Choroid plexus epithelial cell (primary cell): Measurements from ENCODE around the gene ATP10A.

Experiments used
- DNase-seq: peaks from one replicate; pipeline ENCODE4 v3.0.0-alpha.2; 2010; ENCODE audit warnings: low read depth
- H3K4me3 ChIP-seq: 2 replicates; pipeline ENCODE4 v1.5.1; 2011; ENCODE audit warnings: low read depth, mild to moderate bottlenecking, control low read depth, low read length, moderate library complexity
- CTCF ChIP-seq: conservative IDR thresholded peaks from 2 replicates; pipeline ENCODE4 v1.5.1; 2011; ENCODE audit warnings: low read depth, mild to moderate bottlenecking, control low read depth, inconsistent platforms, low read length, moderate library complexity

ATP10A gene

GRCh38 chr15:25810154-25810553 is 53.0 kb downstream of the ATP10A start:
- no peak overlapping the region for H3K4me3 ChIP-seq
- DNase-seq: no peak
- TF ChIP-seq CTCF: no peak

GRCh38 chr15:25807063-25807462 is 56.1 kb downstream of the ATP10A start:
- no peak for DNase-seq
- H3K4me3 ChIP-seq: no peak overlapping the region
- TF ChIP-seq CTCF: no peak

- DNase-seq: no peak
- no peak overlapping the region for H3K4me3 ChIP-seq
- TF ChIP-seq CTCF: no peak
These were observed 58.1 kb downstream of the ATP10A start for GRCh38 chr15:25805031-25805430.

- TF ChIP-seq CTCF: no peak
- DNase-seq: no peak
- H3K4me3 ChIP-seq: no peak overlapping the region
These were observed 58.7 kb downstream of the ATP10A start for GRCh38 chr15:25804451-25804850.

GRCh38 chr15:25803541-25803940 is 59.6 kb downstream of the ATP10A start:
- no peak overlapping the region for H3K4me3 ChIP-seq
- DNase-seq: no peak
- no peak for TF ChIP-seq CTCF

GRCh38 chr15:25803036-25803435 is 60.1 kb downstream of the ATP10A start:
- TF ChIP-seq CTCF: no peak
- H3K4me3 ChIP-seq: no peak overlapping the region
- DNase-seq: no peak

- no peak for DNase-seq
- H3K4me3 ChIP-seq: no peak overlapping the region
- no peak for TF ChIP-seq CTCF
These were observed 60.8 kb downstream of the ATP10A start for GRCh38 chr15:25802285-25802830.
